HG03378 (cell line): Measurements from ENCODE around the gene RAMP3.

ENCODE experiments used
- ATAC-seq: cut with Tn5 transposase; IDR thresholded peaks from one replicate; pipeline ENCODE4 v1.9.1; 2021; ENCODE audit warnings: mild to moderate bottlenecking, moderate library complexity; ENCODE audit not compliant: unreplicated experiment

The RAMP3 gene

DNA sequence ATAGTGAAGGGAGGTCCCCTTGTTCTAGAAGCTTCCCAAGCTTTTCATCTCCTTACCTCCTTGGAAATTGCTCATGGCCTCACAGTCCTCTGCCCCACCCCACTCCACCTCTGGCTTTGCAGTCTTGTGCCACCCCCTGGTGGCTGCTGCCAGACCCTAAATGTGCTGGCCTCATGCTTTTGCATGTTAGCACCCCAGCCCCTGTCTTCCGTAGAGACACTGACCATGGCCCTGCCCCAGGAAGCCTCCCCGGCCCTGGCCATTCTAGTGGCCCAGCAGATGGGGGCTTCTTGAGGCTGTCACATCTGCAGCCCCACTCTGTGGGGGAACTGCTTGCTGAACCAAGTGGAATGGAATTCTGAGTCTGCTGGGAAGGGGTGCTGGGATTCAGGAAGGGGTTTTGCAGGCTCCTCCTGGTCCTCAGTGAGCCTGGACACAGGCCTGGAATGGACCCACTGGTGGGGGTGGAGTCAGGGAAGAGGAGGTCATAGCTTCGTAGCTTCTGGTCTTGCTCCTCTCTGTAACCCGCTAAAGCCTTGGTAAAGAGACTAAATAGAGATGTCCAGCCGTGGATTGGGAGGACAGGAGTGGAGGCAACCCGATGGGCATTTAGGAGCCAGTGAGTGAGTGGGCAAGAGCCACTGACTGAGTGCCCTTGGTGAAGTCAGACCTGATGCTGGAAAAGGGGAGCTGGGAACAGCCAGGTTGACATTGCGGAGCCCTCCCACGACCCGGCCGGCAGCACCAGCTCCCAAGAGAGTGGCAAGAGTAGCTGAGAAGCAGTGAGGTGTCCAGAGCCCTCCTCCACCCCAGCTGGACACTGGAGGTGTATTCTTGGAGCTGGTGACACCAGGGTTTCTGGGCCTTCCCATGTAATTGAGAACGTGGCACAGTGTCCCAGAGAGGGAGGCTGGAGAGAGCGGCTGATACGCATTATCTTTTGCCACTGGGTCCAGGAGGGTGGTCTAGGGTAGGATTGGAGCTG lies 20.9 kb downstream of the RAMP3 start:
- ATAC-seq, result no peak

DNA sequence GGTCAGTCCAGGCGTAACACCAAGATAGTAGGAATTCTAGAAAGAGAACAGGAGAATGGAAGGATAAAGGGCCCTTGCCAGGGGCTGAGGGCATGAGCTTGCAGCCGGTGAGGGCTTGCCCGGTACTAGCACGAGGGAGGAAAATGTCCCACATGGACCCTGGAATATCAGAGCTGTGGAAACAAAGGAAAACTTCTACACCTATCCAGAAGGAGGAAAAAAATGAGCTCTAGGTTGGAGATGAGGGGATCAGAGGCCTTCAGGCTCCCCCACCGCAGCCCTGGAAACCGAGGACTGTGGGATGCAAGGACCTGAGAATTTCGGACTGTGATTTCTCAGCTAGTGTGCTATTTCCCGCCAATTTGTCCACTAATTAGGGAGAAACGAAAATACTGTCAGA lies 22.1 kb downstream of the RAMP3 start:
- no peak for ATAC-seq

DNA sequence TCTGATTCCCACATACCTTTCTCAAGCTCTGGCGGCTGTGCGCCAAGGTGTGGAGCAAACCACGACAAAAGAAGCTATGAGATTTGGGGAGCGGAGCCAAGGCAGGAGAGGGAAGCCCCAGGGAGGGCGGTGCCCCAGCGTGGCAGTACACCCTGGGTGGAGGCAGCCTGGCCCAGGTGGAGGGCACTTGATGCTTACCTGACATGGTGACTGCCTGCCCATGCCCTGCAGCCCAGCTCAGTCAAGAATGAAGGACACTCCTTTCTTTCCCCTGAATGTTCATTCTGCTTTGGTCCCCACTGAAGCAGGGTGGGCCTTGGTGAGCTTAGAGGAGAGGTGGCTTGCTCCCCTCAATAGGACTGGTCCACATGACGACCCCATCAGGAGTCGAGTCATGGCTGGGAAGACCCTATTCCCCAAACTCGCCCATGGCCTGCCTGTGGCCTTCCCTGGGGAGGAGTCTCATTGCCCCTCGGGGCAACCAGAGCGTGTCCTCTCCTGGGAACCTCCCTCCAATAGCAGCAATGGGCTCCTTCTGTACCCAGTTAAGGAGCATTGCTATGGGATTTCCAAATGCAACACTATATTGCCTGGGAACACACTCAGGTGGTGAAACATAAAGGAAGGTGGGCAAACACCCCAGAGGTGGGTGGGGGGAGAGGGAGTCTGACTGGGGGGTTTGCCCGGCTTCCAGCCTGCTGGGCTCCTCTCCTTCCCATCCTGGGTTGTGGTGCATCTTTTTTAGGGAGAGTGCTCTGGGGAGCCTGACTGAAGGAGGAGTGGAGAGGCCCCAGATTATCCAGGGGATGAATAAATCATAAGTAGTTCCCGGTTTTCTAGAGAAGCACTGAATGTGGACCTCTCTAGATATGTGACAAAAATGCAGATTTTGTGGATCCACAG lies 22.7 kb downstream of the RAMP3 start:
- no peak for ATAC-seq

DNA sequence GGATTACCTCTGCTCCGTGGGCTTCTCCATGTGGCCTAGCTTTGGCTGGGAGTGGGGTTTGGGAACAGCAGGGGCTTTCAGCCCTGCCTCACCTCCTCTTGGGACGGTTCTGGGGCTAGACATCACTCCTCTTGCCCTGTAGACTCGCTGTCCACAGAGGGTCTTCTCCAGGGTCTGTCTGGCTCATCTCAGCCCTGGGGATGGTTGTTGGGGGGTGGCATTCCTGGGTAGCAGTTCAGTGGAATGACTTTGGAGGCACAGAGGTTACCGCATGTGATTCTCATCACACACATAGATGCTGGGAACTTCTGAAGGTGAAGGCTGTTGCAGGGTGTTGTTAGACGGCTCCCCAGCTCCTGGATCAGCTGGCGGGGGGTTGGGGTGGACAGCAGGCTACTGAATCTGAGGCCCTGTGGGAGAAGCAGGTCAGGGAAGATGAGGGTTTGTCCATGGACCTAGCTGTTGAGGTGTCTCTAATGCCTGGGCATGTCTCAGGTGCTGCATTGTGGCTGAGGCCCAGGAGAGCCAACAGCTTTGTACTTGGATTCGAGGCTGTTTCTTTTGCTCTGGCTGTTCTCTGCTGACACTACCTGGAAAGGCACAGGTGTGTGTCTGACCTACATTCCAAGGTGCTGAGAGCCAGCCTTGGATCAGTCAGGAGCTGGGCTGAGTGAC lies 23.8 kb downstream of the RAMP3 start:
- no peak for ATAC-seq

DNA sequence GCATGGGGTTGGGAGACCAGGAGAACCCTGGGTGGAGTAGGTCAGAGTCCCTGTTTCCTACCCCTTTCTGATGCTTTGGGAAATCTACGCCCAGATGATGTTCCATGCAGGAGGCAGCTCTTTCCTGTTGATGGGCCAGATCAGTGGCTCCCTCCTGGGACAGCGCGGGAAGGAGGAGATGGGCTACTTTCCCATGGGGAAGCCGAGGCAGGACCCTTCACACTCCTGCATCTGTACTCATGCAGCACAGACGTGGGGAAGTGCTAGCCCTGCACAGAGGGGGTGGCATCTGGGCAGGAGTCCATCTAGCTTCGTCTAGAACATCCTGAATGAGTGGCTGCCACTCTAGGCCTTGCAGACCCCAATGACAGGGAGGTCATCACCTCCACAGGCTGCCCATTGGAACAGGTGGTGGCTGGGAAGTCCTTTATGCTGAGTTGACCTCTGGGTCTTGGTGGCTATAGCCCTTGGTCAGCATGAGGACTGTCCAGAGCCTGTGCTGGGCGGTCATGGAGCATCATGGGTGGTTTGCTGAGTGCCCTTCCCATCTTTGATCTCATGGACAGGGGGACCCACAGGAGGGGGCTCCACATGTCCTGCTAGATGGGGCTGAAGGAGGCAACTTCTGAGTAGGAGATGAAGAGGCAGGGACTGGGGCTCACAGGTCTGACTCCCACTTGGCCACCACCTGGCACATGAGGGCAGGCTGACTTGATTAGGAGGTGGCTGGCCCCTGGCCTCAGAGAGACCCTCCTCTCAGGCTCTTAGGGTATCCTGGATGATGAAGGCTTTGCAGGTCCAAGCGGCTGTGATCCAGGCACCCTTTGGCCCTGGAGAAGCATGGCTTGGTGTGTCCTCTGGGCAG lies 24.6 kb downstream of the RAMP3 start:
- no peak for ATAC-seq

DNA sequence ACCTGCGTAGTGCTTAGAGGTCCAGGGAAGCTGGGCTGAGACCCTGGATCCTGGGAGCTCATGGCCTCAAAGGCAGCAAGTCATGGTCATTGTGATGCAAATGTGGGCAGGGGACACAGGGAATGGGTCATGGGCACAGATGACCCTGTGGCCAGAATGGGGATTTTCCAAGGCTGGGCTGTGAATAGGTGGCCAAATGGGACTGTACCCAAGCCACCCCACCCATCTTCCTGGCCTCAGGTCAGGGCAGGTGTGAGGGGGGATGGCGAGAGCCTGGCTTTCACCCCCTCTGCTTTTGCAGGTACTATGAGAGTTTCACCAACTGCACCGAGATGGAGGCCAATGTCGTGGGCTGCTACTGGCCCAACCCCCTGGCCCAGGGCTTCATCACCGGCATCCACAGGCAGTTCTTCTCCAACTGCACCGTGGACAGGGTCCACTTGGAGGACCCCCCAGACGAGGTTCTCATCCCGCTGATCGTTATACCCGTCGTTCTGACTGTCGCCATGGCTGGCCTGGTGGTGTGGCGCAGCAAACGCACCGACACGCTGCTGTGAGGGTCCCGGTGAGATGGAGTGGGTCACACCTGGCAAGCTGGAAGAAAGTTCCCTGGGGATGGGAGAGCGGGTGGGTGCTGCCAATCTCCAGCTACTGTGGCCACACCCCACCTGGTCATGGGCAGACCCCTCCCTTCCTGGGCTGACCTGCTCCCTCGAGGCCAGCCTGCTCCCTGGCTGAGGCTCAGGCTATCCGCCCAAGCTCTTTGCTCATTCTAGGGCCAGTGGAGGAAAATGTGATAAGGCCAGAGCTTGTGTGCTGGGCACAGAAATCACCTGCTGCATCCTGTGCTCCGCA lies 25.5 kb downstream of the RAMP3 start:
- no peak for ATAC-seq

DNA sequence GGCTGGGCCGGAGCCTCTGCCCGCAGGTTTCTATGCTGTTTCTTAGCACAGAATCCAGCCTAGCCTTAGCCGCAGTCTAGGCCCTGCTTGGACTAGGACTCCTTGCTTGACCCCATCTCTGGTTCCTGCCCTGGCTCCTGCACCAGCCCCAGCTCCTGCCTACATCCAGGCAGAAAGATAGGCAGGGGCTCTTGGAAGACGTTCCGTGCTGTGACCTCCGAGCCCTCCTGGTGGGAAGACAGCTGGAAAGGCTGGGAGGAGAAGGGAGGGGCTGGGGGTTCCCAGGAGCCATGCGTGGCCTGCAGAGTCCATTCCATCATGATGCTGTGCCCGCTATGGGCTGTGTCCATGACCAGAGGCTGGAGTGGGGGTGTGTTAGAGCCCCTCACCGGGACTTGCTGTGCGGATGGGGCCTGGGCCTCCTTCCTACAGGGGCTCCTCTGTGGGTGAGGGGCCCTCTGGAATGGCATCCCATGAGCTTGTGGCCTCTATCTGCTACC lies 26.2 kb downstream of the RAMP3 start:
- no peak for ATAC-seq

DNA sequence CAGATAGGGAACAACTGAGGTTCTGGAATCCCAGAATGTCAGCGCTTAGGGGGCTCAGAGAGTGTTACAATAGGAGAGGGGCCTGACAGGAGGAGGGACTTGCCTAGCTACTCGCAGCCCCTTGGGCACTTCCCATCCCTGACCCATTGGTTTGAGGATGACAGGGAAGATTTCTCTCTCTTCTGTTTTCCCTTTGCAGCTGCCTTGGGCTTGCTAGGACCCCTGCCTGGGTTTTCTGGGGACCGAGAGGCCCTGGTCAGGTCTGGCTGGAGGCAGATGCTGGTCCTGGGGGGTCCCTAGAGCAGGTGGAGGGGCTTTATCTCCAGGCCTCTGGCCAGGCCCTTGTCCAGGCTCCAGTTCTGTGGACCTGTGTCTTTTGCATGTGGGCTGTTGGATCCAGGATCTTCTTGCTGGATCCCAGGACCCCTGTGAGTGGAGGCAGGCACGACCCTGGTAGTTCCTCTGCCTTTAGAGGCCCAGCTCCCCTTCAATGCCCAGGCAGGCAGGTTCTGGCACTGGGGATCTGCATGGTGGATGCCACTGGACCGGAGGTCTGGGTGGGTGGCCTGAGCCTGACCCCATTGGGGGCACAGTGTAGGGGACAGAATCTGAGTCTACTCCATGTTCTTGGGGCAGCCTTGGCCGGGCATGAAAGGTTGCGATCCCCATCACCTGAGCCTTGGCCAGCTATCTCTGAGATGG lies 26.9 kb downstream of the RAMP3 start:
- no peak for ATAC-seq

DNA sequence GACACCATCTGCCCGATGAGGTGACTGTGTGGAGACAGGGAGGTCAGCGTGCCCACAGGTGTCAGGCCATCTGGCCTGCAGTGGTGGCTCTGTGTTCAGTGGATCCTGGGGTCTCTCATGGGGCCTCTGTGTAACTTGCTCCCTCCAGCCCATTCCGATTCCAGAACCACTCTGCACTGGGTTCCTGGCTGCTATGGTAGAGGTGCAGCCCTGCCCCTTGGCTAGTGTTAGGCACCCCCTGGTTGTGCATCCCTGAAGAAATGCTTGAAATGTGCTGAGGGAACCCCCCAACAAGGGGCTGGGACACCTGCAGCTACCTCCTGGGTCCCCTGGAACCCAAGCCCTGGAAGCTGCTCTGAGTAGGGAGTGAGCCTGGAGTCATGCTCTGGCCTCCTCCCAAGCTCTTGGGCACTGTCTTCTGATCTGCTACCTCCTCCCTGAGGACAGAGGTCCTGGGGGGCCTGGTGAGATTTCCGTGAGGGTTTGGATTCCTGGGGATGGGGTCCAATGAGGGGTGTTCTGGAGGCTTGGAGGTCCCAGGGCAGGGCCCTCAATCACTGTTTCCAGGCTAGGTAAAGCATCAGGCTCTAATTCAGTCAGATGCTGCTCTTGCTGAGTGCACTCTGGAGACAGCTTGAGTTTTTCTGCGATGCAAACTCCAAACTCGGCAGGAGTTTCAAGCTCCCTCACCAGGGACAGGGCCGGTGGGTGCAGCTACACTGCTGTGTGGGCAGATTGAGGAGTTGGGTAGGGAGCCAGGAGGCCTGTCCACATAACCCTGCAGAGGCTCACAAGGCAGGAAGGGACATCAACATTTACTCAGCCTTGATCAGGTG lies 27.7 kb downstream of the RAMP3 start:
- no peak for ATAC-seq

DNA sequence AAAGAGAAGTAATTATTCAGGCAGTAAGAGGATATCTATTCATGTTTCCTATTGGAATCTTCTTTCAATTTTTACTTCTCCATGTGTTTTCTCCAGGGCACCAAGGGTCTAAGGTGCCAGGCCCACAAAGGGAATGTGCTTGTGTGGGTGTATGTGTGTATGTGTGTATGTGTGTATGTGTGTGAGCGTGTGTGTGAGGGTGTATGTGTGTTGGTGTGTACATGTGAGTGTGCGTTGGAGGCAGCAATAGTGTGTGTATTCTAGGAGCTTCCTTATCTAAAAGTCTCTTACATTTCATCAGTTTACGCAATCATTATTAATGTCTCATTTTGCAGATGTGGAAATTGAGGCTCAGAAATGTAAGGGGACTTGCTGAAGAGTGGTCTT lies 28.3 kb downstream of the RAMP3 start:
- no peak for ATAC-seq

DNA sequence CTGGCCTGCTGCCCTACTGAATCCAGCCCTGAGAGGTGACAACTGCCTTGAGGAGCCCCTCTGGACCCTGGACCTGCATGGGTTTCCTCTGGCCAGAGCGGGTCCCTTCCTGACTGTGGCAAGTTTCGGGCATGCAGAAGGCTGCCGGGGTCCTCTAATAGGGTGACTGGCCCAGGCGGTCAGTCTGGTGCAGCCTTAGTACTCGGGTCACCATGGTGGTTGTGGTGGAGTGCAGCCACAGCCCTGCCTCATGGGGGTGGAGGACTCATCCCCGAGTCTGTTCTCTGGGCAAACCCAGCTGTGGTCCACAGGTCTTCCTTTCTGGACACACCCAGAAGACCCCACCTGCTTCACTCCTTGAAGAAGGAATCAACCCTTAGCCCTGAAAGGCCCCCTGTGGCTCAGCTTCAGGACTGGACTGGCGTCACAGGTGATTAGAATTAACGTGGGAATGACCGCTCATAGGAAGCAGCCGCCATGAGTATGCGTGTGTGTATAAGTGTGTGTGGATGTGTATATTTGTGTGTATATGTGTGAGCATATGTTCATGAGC lies 28.7 kb downstream of the RAMP3 start:
- no peak for ATAC-seq

DNA sequence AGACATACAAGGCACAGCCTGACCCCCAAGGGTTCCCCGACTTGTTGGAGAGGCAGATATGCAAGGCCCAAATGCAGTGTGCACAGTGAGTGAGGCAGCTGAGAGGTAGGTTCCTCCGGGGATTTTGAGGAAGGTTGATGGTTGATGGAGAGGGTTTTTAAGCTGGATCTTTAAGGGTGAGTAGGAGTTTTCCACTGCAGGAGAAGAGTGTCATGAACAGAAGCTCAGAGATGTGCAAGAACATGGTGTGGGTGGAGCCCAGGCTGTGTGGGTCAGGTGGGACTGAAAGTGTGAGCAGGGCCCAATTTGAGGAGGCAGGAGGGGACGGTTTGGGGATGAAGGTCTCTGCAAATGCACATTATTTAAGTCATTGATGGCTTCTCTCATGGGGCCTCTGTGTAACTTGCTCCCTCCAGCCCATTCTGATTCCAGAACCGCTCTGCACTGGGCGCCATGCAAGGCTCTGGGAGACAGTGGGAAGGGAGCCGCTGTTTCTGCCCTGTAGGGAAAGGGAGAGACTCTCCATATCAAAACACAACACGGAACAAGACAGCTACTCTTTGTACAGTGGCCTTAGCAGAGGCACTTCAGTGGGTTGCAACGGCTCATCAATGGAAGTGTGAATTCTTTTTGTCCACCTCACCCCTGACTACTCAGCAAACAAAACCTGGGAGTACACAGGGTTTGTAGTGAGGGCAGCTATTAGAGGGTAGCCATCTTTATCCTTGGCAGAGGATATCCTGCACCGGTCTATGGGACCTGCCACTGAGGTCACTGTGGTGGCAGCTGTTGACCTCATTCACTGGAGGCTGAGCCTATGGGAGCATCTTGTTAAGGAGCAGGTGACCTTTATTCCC lies 29.7 kb downstream of the RAMP3 start:
- no peak for ATAC-seq

DNA sequence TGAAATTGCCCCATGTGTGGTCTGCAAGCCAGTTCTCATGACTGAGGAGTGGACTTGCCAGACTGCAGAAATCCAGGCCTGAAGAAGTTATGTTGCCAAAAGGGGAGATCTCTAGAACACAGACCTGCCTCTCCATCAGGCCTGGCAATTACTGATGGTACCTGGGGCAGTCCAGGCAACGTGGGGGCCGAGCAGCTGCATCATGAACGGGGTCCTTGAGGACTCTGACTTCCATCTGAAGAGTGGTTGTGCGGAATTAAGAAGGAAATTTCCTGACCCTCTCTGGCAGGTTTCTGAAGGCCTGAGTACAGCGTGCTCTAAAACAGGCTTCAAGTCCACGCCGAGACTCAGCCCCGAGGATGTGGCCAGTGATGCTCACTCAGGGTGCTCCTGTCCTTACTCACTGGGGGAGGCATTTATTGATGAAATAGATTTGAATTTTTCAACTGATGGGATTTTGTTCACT lies 30.4 kb downstream of the RAMP3 start:
- no peak for ATAC-seq

DNA sequence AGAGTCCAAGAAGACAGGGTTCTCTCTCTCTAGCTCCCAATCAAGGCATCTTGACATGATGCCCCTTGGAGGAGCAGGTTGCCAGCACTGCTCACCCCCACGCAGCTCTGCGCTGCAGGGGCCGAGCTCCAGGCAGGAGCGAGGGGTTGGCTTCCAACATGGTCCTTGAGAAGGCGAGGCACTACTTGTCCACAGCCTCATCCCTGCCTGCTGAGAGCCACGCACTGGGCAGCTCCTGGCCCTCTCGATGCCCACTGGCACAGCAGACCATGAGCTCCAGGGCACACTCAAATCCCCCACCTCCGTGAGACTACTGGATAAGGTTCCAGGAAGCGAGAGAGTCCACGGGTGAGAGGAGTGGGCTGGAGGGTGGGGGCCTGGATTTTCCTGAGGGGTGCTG lies 31.1 kb downstream of the RAMP3 start:
- no peak for ATAC-seq

DNA sequence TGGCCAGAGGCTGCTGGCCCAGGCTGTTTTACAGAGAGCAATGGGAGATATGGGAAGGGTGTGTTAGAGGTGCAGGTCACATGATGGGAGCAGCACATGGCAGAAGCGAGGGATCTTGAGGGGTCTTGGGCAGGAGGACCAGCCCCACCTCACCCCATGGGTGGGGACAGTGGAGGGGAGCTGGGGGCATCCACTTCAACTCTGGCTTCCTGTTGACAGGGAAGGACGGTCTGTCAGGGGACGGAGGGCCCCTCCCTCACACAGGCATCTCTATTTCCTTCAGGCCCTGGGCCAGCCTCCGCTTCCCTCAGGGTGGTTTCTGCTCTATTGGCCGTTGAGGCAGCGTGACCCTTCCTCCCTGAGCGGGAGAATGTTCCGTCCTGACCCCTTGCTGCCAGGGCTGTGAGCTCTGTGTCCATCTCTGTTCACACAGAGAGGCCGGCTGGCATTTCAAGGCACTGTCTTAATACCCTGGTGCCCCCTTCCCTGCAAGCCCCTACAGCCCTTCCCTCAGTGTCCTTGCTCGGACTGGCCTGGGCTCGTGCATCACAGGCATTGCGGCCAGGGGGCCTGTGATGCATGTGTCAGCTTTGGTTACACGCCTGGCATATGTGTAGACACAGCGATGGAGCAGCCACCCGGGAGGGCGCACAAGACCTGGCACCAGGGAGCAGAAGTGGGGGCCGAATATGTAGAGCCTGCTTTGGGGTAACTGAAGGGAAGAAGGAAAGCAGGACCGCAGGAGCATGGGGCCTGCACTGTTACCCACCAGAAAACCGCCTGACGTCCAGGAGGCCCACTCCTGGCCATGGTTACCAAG lies 31.8 kb downstream of the RAMP3 start:
- ATAC-seq, result no peak
